Cerebellar cortex (tissue), 1 donor: Measurements from ENCODE around the gene BBX.

ENCODE experiments used
- DNase-seq: peaks from one replicate; pipeline ENCODE4 v3.0.0-alpha.2; 2015; ENCODE audit warnings: low spot score

BBX gene

GRCh38 chr3:107657971-107658370 lies 135.2 kb downstream of the BBX start:
- no peak for DNase-seq

DNA sequence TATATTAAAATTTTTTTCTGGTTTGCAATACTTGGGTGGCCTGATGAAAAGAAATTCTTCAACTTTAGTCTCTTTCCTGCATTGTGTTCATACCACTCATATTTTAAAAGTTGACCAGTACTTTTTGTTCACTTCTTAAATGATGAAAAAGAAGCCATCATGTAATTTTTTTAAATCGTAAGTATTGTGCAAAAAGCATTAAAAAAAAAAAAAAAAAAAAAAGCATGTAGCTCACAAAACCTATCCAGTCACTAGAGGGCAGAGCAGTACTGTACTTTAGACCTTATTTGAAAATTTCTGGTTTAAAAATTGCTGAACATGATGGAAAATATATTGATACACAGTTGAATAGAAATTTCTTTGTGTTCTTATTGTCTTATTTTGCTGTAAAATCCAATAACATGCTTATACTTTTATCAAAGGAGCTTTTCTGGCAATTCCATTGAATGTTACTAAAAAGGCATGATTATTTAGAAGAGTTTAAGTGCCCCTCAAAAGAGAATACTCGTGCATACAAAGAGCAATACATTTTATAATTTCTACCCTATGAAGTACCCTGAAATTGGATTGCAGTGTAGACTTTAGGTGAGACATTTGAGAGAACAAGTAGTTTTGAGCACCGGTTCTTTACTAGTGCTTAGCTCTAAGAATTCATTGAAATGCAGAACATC lies 137.7 kb downstream of the BBX start:
- DNase-seq: peak; percentile 38

- DNase-seq: no peak
Measured at GRCh38 chr3:107661447-107662123, 138.8 kb downstream of the BBX start.

DNA sequence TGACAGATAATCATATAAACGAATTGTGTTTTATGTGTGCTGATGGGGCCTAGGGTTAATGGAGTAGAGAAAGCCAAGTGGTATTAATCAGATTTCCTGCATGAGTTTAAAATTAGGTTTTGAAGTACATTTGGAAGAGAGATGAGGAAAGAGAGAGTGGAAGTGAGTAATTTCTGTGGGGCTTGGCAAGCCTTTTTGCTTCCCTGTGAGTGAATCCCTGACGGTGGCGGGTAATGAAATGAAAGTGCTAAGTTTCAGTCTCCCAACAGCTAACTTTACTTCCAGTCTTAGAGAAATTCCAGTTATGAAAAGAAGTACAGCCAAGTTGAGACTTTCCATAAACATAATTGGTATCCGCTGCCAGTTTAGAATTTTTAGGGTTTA lies 139.4 kb downstream of the BBX start:
- no peak for DNase-seq

GRCh38 chr3:107662586-107662985 lies 139.8 kb downstream of the BBX start:
- DNase-seq: no peak

DNA sequence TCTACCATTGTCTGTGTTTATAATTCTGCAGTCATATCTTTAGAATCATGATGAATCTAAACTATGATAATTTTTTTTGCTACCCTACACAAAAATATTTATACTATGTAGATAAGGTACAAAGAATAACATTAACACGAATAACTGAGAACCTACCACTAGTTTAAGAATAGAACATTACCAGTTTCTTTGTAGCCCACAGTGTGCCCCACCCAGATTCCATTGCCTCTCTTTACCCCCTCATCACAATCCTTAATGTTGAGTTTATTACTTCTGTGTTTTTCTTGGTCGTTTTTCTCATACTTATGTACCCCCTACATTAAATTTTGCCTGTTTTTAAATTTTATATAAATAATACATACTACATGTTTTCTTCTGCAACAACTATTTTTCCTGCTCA lies 140.5 kb downstream of the BBX start:
- no peak for DNase-seq

GRCh38 chr3:107664614-107665013 lies 141.9 kb downstream of the BBX start:
- DNase-seq: no peak

- DNase-seq: no peak
Measured at GRCh38 chr3:107665351-107665750, 142.6 kb downstream of the BBX start.

GRCh38 chr3:107666853-107667252 lies 144.1 kb downstream of the BBX start:
- no peak for DNase-seq

- DNase-seq: no peak
Measured at GRCh38 chr3:107668416-107668815, 145.7 kb downstream of the BBX start.

DNA sequence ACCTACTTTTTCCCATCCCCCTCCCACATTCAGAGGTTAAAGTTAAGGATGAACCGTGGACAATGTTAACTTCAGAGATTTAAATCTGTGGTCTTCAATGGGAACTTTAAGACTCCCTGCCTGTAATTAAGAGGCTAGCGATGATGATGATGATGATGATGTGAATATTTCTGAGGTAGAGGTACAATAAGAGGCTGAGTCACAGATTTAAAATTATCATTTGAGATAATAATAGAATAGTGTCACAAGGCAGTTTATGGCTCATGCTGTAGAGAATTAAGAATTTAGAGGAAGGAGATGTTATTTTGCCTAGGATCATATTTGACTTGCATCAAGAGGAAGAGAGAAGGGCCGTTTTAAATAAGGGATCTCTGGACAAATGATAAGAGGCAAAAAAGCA lies 146.2 kb downstream of the BBX start:
- no peak for DNase-seq

- no peak for DNase-seq
Measured at GRCh38 chr3:107669669-107670068, 146.9 kb downstream of the BBX start.

GRCh38 chr3:107670986-107671385 lies 148.2 kb downstream of the BBX start:
- no peak for DNase-seq

- no peak for DNase-seq
Measured at GRCh38 chr3:107674371-107674770, 151.6 kb downstream of the BBX start.

- no peak for DNase-seq
Measured at GRCh38 chr3:107675233-107675900, 152.6 kb downstream of the BBX start.

- DNase-seq: peak; percentile 58
Measured at GRCh38 chr3:107676469-107677309, 153.9 kb downstream of the BBX start.

GRCh38 chr3:107679921-107680320 lies 157.2 kb downstream of the BBX start:
- DNase-seq: no peak

GRCh38 chr3:107680698-107681097 lies 157.9 kb downstream of the BBX start:
- no peak for DNase-seq

DNA sequence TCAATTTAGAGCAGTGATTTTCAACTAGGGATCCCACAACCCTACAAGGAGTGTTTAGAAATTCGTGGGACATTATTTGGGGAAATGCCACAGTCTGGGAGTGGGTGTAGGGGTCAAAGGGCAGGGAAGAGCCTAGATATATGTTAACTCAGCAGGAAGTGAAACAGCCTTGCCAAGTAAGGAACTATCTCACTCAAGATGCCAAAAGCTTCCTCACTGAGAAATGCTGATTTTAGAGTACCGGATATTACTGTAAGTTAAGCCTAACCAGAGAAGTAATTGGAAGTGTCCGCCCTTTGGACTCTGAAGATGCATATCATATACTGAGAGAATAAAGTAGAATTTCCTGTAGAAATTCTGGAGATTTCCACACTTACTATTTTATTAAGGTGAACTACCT lies 158.6 kb downstream of the BBX start:
- no peak for DNase-seq

DNA sequence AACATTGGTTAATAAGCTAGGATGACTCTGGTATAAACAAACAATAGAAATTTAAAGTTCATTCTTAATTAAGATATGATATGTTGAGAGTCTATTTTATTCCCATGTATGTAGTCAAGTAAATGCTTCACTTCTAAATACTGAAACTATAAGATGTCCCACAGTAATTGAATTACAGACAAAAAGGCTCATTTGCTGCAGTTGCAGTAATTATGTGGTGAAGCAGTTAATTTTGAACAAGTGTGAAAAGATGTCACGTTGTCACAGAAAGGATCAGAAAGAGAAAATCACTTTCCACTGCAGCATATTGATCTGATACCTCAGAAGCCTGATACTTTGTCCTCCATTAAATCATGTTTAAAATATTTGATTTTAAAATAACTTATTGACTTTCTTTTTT lies 159.8 kb downstream of the BBX start:
- no peak for DNase-seq

DNA sequence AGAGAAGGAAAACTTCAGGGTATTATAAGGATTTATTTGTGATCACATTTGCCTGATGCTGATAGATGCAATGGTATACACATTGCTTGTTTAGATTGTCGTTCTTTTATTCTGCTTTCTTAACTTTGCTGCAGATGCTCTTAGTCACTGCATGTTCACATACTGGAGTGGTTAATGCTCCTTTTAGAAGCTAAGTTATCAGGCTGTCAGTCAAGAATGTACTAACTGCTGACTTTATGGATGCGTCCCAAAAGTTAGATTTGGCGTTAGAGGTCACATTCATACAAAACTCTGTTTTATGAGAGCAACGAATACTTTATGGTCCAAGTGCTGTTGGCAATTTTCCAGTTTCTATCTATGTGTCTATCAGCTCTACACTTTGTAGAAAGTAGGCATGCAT lies 160.7 kb downstream of the BBX start:
- DNase-seq: no peak

GRCh38 chr3:107684431-107684925 lies 161.7 kb downstream of the BBX start:
- DNase-seq: no peak
